Activated CD8-positive, alpha-beta memory T cell treated with anti-CD3 and anti-CD28 coated beads for 36 hours (primary cell): Measurements from ENCODE around the gene KRT6B. TPM values are rescaled to one million over a fixed set of nuclear protein-coding genes. Genes with fewer than 3 reads are reported as not detected.
"Not testable (repeated sequence)": the region's sequence is repeated elsewhere in the genome, so short reads cannot be mapped to it uniquely, and the experiment has no call there.

Experiments
- CTCF ChIA-PET: fragments of 350-600 bp; sonication (Branson Sonifier 250); formaldehyde crosslinking; loops from one replicate; lab custom pipeline; 2021; ENCODE audit warnings: antibody characterized with exemption; lab: Charles Lee
- POLR2A ChIA-PET: fragments of 350-600 bp; sonication (Branson Sonifier 250); formaldehyde crosslinking; loops from one replicate; lab custom pipeline; 2021; ENCODE audit warnings: antibody characterized with exemption; lab: Charles Lee
- total RNA-seq, 2 experiments: library from RNA; stranded (reverse); gene quantifications; one replicate each; pipeline ENCODE4 v1.2.3, GENCODE V29; 2021

The KRT6B gene
- total RNA-seq, 2 experiments from 2014 or later: not detected

DNA sequence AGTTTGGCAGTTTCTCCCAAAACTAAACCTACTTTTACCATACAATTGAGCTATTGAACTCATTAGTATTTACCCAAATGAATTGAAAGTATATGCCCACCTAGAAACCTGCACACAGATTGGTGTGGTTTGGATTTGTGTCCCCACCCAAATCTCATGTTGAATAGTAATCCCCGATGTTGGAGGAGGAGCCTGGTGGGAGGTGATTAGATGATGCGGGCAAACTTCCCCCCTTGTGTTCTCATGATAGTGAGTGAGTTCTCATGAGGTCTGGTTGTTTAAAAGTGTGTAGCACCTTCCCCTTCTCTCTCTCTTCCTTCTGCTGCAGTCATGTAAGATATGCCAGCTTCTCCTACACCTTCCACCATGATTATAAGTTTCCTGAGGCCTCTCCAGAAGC lies 25.7 kb upstream of the KRT6B start:
- CTCF ChIA-PET: no interaction called here
- POLR2A ChIA-PET: no interaction called here

DNA sequence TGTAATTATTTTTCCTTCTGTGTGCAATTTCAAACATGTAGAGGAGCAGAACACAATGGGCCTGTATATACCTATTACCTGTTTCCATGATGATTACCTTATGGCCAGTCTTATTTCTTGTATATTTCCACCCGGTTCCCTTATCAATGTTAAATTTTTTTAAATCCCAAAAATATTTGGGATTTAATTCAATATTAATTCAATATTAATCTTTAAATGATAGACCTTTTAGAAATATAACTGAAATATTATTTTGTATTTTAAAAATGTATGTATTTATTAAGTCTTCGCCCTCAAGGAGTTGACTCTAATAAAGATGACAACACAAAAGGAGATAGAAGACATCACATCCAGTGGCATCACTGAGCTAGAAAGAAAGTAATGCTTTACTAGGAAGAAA lies 22.3 kb upstream of the KRT6B start:
- ChIA-PET POLR2A (no interaction called here), CTCF (no interaction called here)

DNA sequence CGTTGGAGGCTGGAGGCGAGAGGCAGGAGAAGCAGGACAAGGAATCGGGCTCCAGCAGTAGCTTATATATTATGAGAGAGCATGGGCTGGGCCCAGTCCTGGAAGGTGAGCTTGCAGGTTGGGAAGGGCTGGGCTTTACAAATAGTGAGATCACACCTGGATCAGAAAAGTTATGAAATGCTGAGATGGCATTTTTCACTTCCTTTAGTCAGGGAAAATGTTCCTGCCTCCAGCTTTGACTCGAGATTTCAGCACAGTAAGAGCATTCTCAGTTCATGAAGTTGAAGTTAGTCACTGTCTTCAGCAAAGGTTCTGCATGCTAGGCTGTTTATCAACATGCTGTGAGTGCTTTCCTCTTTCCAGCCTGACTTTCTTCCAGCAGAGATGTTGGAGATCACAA lies 21.8 kb upstream of the KRT6B start, which contains the start of gene KRT6C:
TSS of gene KRT6C (minus strand) at position 38 of the 400 bp plus-strand sequence. CDS start 68 bp downstream, outside the sequence.
- CTCF ChIA-PET: no interaction called here
- POLR2A ChIA-PET: no interaction called here

GRCh38 chr12:52469853-52470252 lies 17.9 kb upstream of the KRT6B start:
- CTCF ChIA-PET: no interaction called here
- POLR2A ChIA-PET: no interaction called here

- POLR2A ChIA-PET: no interaction called here
- CTCF ChIA-PET: no interaction called here
These were observed 13.0 kb upstream of the KRT6B start for GRCh38 chr12:52464897-52465296.

GRCh38 chr12:52461693-52462092 lies 9.7 kb upstream of the KRT6B start:
- ChIA-PET CTCF (no interaction called here), POLR2A (no interaction called here)

DNA sequence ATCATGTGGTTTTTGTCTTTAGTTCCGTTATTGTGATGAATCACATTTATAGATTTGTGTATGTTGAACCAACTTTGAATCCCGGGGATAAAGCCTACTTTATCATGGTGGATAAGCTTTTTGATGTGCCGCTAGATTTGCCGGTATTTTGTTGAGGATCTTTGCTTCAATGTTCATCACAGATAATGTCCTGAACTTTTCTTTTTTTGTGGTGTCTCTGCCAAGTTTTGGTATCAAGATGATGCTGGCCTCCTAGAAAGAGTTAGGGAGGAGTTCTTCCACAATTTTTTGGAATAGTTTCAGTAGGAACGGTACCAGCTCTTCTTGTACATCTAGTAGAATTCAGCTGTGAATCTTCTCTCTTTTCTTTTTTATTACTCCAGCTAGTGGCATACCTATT lies 6.9 kb upstream of the KRT6B start:
- ChIA-PET CTCF (no interaction called here), POLR2A (no interaction called here)

DNA sequence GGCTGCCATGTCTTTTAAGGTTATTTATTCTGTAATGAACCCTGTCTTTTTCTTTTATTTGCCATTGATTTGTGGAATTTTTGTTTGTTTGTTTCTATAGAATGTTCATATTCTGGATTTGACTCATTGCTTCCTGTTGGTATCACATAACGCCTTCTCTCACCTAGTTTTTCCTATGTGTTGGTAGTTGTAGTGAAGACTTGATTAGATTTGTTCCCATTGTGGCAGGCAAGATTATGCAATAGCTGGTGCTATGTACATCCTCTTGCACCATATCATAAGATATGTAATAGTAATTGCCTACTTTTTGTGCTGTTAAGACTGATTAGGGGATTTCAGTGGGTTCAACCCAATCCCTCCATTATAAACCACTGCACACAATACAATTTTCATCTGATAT lies 3.9 kb upstream of the KRT6B start:
- POLR2A ChIA-PET: no interaction called here
- CTCF ChIA-PET: no interaction called here

DNA sequence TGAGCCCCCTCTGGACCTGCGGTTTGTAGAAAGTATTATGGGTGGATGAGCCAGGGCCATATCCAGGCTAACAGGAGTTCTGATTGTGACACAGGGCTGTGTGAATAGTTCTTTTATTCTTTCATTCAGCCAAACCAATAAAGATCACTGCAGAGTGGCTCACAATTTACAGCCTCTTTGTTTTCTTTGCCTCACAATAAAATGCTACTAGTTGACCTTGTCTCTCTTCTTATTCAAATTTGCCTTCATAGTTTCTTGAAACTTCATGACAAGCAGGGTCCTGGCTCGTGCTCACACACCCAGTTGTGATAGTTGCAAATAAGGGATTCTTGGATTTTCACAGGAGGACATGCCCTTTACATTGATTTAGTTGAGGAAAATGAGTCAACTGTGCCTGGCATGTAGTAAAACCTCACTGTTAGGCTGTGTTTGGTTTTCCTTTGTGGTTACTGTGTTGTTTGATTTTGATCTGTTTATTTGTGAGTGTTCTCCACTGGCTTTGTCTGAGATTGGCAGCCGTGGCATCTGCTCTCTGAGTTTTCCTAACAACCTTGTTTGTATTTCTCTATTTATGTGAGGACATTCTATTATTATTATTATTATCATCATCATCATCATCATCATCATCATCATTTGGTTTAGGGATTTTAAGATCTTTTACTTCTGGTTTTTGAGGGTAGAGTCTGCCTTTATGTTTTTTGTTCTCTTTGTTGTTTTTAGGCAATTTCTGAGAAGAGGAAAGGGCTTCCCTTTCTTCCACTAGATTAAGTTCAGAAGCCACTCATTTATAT lies 2.7 kb upstream of the KRT6B start:
- ChIA-PET CTCF (no interaction called here), POLR2A (no interaction called here)

- CTCF ChIA-PET: no interaction called here
- POLR2A ChIA-PET: no interaction called here
These were observed 3.7 kb downstream of the KRT6B start for GRCh38 chr12:52448228-52448627.

GRCh38 chr12:52447196-52447595 lies 4.8 kb downstream of the KRT6B start:
- POLR2A ChIA-PET: not testable (repeated sequence)
- CTCF ChIA-PET: interaction anchor here (0.9 kb wide), 1 partner anchor 21 kb away, joined by 3 read pairs; no protein-coding TSS in a partner anchor

DNA sequence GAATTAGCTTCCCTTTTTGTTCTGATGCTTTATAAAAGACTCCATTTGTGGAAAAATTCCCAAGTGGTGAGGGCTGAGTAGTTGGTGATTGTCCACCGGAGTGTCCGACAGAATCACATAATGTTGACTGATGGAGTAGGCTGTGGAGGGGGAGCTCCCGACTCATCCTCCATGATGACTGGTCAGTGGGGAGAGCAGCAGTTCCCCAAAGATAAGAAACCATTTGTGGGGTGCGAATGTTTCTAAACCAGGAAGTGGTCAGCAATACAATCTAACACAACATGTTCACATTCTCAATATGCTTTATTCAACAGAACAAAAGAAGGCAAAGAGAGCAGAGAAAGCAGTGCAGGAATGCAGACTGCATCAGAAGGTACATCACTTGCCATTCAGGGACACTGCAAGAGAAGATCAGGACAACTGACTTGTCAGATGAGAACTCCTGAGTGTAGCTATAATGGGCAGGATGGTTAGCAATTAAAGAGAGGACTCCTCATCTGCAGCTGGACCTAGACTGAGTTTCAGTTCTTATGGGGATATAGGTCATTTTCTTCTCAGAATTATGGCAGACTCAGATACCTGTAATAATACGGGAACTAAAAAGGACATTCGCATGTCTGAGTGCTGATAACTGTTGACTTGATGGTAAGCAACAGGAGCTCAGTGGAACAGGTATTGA lies 5.4 kb downstream of the KRT6B start:
- CTCF ChIA-PET: interaction anchor here (0.9 kb wide), 1 partner anchor 21 kb away, joined by 3 read pairs; no protein-coding TSS in a partner anchor

DNA sequence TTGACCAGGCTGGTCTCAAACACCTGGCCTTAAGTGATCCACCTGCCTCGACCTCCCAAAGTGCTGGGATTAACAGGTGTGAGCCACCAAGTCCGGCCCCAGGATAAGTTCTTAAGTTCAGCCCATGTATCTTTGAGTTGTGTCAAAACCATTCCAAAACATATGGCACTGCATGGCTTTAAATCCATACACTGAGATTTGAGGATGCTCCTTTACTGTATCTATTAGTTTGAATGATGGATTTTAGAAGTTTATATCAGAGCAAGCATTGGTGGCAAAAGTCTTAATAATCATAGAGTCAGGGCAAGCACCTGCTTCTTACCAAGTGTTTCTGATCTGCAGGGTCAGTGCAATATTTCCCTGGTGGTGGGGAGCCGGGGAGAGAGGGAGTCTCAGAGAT lies 6.1 kb downstream of the KRT6B start:
- CTCF ChIA-PET: no interaction called here
- POLR2A ChIA-PET: no interaction called here

More for the DNA sequence above, 5.4 kb downstream of the KRT6B start:
- POLR2A ChIA-PET: no interaction called here

DNA sequence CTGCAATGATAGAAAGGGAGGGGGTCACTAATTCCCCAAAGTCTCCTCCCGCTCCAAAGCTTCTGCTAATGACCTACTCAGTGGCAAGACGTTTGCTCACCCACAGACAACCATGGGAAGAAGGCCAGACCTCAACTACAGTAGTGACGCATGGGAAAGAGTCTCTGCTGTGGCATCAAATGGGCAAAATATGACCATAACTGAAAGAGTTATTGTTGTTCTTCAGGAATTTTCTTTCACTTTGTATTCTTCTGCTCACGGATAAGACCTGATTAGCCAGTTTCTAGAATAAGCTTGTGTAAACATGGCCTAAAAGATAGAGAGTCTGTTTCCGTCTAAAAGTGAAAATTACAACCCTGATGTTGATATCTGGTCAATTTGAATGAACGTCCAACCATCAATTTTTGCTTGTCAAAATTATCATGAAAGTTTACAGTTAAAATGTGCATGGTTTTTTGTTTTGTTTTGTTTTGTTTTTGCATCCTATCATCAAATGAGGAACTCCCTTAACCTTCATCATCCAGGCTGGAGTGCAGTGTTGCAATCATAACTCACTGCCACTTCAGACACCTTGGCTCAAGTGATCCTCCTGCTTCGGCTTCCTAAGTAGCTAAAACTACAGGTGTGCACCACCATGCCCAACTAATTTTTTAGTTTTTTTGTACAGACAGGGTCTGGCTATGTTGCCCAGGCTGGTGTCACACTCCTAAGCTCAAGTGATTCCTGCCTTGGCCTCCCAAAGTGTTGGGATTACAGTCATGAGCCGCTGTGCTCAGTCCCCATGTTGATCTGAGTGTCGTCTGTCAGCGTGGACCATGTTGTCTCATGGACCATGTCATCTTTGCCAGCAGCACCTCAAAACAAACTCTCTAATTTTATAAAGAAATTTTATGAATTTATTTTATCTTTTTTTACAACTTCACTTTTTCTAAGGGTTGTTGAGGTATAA lies 7.0 kb downstream of the KRT6B start:
- CTCF ChIA-PET: no interaction called here
- POLR2A ChIA-PET: no interaction called here

GRCh38 chr12:52443966-52444365 lies 8.0 kb downstream of the KRT6B start:
- POLR2A ChIA-PET: no interaction called here
- CTCF ChIA-PET: no interaction called here

DNA sequence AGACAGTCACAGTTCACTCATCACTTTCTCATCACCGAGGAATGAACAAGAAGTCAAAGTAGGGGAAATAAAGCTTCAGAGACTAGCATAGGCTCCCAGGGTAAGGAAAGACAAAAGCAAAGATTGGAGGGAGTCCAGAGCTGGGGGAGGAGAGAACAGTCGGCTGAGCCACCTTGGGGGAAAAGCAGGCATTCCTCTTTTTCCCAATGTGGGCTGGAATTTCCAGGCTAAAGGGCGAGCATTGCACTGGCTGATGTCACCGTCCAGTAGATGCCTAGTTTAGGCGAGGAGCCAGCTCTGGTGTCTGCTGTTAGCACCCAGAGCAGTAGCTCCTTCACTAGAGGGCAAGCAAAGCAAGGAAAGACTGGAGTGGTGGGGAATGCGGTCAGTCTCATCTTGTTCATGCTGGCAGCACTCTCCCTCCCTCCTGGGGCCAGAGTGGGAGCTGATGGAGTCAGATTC lies 9.3 kb downstream of the KRT6B start:
- ChIA-PET POLR2A (no interaction called here), CTCF (no interaction called here)

GRCh38 chr12:52441320-52441911 lies 10.5 kb downstream of the KRT6B start:
- CTCF ChIA-PET: no interaction called here
- POLR2A ChIA-PET: no interaction called here

DNA sequence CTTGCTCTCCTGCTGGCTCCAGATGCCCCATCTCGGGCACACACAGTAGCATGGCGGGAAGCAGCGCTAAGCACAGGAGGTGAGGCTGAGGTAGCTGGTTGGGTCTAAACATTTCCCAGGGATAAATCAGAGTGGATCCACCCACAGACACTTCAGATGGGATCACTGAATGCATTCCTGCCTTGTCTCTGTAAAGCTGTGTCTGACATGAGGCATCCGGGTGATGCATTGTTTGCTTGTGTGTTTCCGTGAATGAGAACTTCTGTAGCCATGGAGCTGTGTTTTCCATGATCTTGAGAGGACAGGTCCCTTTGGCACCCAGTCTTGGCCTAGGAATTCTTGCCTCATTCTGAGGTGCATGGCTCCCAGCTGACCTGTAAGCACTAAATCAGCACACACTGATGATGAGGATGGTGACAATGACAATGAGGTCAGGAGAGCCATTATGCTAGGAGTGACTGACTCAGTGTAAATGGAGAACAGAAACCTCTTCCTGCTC lies 11.1 kb downstream of the KRT6B start:
- ChIA-PET CTCF (no interaction called here), POLR2A (no interaction called here)

DNA sequence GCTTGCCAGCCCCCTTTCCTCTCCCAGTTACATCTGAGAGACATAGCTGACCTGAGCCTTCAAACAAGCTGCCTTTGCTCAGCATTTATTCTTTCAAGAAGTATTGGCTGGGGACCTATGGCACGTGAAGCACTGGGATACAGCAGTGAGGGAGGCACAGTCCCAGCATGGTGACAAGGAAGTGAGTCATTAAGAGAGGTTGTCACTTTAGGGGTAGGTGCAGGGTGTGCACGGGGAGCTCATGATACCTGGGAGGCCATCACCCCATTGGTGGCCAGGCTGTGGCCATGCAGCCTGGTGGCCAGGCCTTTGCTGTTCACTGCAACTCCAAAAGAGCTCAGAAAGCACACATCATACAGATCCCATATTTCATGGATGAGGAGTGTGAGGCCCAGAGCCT lies 12.1 kb downstream of the KRT6B start:
- CTCF ChIA-PET: no interaction called here
- POLR2A ChIA-PET: no interaction called here
